SKM-1 treated with dmso at 0.1 percent for 144 hours (cell line): ENCODE data around the gene WIPF1.
A peak's percentile ranks its signal among the peaks of the same experiment; 100 is the strongest.

Experiments
- DNase-seq: peaks from one replicate; lab custom pipeline; 2025; ENCODE audit not compliant: unreplicated experiment; lab: John Stamatoyannopoulos, UW

The WIPF1 gene

GRCh38 chr2:174621323-174621722 is 23.7 kb upstream of the WIPF1 start:
- no peak for DNase-seq

- no peak for DNase-seq
Observed at GRCh38 chr2:174618179-174618578, 20.6 kb upstream of the WIPF1 start.

GRCh38 chr2:174617718-174618117 is 20.1 kb upstream of the WIPF1 start:
- DNase-seq, result no peak

GRCh38 chr2:174617120-174617519 is 19.5 kb upstream of the WIPF1 start:
- no peak for DNase-seq

- DNase-seq, result no peak
Observed at GRCh38 chr2:174615871-174616436, 18.4 kb upstream of the WIPF1 start.

- no peak for DNase-seq
Observed at GRCh38 chr2:174614261-174614660, 16.7 kb upstream of the WIPF1 start.

- DNase-seq, result no peak
Observed at GRCh38 chr2:174613531-174613930, 15.9 kb upstream of the WIPF1 start.

- DNase-seq, result no peak
Observed at GRCh38 chr2:174612970-174613369, 15.4 kb upstream of the WIPF1 start.

GRCh38 chr2:174611854-174612253 is 14.2 kb upstream of the WIPF1 start:
- DNase-seq, result no peak

- no peak for DNase-seq
Observed at GRCh38 chr2:174611006-174611405, 13.4 kb upstream of the WIPF1 start.

GRCh38 chr2:174610243-174610995 is 12.8 kb upstream of the WIPF1 start:
- DNase-seq, result peak; percentile 87

GRCh38 chr2:174609261-174609660 is 11.7 kb upstream of the WIPF1 start:
- no peak for DNase-seq

GRCh38 chr2:174608866-174609214 is 11.2 kb upstream of the WIPF1 start:
- DNase-seq, result no peak

- DNase-seq, result no peak
Observed at GRCh38 chr2:174607989-174608865, 10.6 kb upstream of the WIPF1 start.

GRCh38 chr2:174607584-174607983 is 10.0 kb upstream of the WIPF1 start:
- no peak for DNase-seq

GRCh38 chr2:174606336-174606735 is 8.7 kb upstream of the WIPF1 start:
- no peak for DNase-seq

- DNase-seq, result peak; percentile 16
Observed at GRCh38 chr2:174605687-174606086, 8.1 kb upstream of the WIPF1 start.

GRCh38 chr2:174603280-174603679 is 5.7 kb upstream of the WIPF1 start:
- no peak for DNase-seq

- DNase-seq, result no peak
Observed at GRCh38 chr2:174602745-174603144, 5.1 kb upstream of the WIPF1 start.

GRCh38 chr2:174600349-174600748 is 2.7 kb upstream of the WIPF1 start:
- no peak for DNase-seq

GRCh38 chr2:174599310-174599921 is 1.8 kb upstream of the WIPF1 start:
- DNase-seq, result no peak

GRCh38 chr2:174597009-174597344 is 627 bp downstream of the WIPF1 start:
- DNase-seq, result no peak
